HG03558 (cell line): ENCODE results near the gene PIR.

ENCODE experiments used
- ATAC-seq: cut with Tn5 transposase; IDR thresholded peaks from one replicate; pipeline ENCODE4 v1.9.1; 2021; ENCODE audit warnings: moderate number of reproducible peaks; ENCODE audit not compliant: unreplicated experiment; ENCODE audit errors: extremely low read depth

PIR gene

DNA sequence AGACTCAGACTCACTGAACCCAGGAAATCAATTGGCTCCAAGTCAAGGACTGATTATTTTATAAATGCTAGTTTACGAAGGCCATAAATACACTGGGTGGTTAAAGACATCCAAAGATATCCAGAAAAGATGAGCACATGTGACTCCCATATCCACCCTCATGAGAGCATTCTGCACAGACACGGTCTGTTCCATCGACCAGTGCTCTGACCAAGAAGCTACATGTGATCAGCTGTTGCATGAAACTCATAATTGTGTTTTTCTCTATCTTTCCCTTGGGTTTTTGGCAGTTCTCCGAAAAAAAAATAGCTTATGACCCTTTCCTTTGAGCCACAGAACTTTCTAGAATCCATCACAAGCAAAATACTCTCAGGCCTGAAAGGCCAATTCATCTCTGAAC, 2.7 kb upstream of the PIR start:
- no peak for ATAC-seq

DNA sequence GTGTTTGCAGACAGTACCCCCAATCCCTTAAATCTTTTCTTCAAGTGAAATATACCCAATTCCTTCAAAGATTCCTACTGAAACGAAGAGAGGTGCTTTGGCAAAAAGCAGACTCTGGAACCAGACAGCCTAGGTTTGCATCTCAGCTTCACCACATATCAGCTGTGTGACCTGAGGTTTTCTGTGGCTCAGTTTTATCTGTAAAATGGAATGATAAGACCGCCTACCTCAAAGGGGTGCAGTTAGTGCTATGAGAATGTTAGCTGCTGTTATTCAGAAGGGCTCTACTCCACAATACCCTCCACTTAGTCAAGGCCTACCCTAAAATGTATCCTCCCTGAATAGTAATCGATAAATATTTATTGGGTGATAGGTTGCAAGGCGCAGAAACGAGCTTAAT, 664 bp downstream of the PIR start:
- no peak for ATAC-seq

DNA sequence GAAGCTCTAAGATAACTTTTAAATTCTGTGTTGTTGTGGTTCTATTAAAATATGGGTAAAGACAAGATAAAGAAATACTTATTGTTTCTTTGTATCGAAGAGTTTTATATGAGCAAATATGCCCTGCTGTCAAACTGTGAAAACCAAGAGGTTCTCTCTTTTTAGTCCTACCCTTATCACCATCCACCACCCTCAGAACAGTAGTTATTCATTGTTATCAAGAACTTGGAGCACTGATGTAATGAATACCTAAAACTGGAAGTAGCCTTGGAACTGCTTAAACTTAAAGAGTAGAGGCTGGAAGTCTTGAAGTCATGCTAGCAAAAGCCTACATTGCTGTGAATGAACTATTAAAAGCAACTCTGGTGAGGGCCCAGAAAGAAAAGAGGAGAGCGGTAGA, 9.2 kb downstream of the PIR start:
- no peak for ATAC-seq

- ATAC-seq = no peak
Observed at GRCh38 chrX:15475486-15475885, 17.6 kb downstream of the PIR start.

- ATAC-seq = no peak
Observed at GRCh38 chrX:15475021-15475420, 18.1 kb downstream of the PIR start.

- ATAC-seq = no peak
Observed at GRCh38 chrX:15474028-15474427, 19.1 kb downstream of the PIR start.

DNA sequence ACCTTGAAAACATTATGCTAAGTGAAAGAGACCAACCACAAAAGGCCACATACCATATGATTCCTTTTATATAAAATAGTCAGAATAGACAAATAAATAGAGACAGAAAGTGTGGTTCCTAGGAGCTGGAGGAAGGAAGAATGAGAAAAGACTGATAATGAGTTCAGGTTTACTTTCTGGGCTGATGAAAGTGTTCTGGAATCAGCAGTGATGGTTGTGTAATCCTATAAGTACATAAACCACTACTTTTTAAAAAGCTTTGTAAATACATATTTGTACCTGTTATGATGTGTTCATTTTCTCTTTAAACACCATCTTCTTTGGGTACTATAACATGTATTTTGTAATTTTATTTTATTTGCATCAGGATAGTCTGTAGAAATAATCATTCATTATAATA, 20.6 kb downstream of the PIR start:
- ATAC-seq = no peak

- no peak for ATAC-seq
Observed at GRCh38 chrX:15471028-15471427, 22.1 kb downstream of the PIR start.

DNA sequence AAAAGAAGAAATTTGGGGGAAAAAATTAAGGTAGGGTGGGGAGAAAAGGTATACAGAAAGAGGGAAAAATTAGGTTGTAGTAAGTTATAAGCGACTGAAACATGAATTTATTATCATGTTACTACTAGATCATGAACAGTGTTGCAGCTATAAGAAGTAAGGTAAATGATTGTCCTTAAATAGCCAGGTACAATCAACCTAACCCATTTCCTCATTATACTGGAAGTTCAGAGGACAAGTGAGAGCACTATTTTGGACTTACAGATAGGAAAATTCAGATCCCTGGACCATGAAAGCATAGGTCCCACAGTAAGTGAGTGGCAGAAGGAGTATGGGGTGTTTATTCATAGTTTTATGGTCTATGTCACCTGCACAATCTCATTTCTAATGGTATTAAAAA, 23.5 kb downstream of the PIR start:
- ATAC-seq = no peak

- ATAC-seq = no peak
Observed at GRCh38 chrX:15468036-15468435, 25.1 kb downstream of the PIR start.

- no peak for ATAC-seq
Observed at GRCh38 chrX:15465896-15466651, 27.1 kb downstream of the PIR start.

DNA sequence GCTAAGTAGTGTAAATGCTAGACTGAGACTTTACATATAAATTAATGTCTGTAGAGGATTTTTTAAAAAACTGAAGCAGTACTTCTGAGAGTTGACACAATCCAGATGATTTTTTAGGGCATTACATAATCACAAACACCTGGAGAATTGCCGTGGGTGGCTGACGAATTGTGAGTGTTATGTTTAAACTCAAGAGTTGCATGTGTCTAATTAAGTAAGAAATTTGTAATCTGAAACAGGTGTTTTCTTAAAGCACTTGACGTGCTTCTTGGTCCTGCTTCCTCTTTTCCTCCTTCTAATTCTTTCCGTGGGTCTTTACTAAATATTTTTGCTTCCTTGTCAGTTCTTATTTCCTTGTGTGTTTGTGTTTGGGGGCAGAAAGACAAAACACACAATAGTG, 27.8 kb downstream of the PIR start:
- no peak for ATAC-seq

DNA sequence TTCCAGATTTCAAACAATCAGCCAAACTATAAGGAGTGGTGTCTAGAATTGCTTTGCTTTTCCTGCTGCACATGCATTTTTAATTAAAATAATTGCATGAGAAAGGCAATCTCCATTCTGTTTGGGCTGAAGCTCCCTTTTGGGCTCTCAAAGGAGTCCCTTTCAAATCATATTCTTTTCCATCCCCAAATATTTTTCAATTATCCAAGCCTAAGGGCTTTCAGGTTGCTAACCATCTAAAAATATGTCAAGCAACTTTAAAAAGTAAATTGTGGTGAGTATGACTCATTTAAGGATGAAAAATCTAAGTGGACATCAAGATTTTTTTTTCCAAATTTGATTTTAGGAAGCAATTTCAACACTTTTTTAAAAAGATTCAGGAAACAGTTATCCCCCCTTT, 28.4 kb downstream of the PIR start:
- no peak for ATAC-seq

DNA sequence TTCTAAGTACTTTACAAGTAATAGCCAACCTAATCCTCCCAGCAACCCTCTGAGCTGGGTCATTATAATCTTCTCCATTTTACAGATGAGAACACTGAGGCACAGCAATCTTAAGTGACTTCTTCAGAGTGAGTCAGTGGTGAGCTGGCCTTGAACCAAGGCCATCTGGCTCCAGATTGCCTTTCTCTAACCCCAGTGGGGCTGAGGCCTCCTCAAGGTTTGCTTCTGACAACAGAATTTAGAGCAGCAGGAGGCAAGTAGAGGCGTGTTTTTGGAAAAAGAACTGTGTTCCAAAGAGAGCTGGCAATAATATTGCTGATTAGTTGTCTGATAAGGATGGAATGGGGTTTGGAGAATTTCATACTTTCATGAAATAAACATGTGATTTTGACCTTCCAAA, 41.2 kb downstream of the PIR start:
- ATAC-seq = no peak

GRCh38 chrX:15448010-15448639, 45.0 kb downstream of the PIR start:
- ATAC-seq = no peak

GRCh38 chrX:15441464-15441863, 51.7 kb downstream of the PIR start:
- ATAC-seq = no peak

DNA sequence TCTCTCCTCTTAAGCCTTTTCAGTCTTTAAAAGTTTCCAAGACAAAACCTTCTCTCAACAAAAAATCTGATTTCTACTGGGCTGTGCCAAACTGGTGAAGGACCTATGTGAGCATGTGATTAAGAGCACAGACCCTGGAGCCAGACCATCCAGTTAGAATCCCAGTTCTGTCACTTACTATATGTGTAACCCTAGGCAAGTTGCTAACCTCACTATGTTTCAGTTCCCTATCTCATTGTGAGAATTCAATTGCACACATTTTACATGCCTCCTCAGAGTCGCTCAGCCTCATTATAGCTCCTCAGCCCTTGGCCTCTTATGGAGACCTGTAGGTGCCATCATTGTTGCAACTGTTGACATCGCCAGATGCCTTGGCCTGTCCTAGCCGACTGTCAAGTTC, 54.8 kb downstream of the PIR start:
- peak; percentile 83 for ATAC-seq

- no peak for ATAC-seq
Observed at GRCh38 chrX:15437724-15438123, 55.4 kb downstream of the PIR start.

- no peak for ATAC-seq
Observed at GRCh38 chrX:15435836-15436619, 57.1 kb downstream of the PIR start.

- no peak for ATAC-seq
Observed at GRCh38 chrX:15434205-15434604, 58.9 kb downstream of the PIR start.

- ATAC-seq = no peak
Observed at GRCh38 chrX:15430584-15430983, 62.5 kb downstream of the PIR start.
